HG03039 (cell line): ENCODE results near the gene ABHD10.

ENCODE experiments used
- ATAC-seq: cut with Tn5 transposase; IDR thresholded peaks from one replicate; pipeline ENCODE4 v1.9.1; 2021; ENCODE audit warnings: mild to moderate bottlenecking, moderate library complexity; ENCODE audit not compliant: unreplicated experiment

The ABHD10 gene

GRCh38 chr3:111999484-112000324 is 20.9 kb downstream of the ABHD10 start:
- ATAC-seq = no peak

DNA sequence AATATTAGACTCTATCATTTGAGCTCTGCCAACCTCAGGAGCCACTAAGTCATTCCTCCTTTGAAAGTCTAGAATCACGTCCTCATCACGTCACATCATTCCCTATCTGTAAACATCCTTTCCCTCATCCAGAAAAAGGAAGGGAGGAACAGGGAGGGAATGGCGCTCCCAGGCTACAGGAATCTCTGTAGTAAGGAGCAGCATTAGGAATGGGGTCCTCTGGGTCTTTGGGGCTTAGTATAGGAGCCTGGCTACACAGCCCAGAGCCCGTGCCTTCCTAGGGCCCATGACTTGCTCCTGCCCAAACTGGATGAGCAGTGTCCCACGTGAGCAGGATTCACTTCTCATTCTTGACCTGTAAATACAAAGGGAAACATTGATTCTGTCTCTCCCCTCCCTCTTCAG is 21.5 kb downstream of the ABHD10 start:
- ATAC-seq = no peak

DNA sequence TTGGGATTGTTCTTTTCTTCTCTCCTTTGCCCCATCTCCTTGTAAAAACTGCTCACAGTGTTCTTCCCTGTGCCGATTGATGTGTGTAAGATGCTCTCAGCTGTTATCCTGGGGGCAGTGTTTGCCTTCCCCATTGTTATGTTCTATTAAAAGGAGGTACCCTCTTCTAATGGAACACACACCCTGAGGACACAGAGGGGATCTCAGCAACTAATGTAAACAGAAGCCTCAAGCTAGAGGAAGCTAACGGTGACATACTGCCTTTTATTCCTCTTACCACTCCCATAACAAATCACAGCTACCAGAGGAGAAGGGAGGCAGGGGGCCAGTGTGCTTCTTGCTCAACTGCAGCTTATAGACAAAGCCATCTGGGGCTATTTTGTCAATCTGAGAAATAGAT is 22.1 kb downstream of the ABHD10 start:
- no peak for ATAC-seq

DNA sequence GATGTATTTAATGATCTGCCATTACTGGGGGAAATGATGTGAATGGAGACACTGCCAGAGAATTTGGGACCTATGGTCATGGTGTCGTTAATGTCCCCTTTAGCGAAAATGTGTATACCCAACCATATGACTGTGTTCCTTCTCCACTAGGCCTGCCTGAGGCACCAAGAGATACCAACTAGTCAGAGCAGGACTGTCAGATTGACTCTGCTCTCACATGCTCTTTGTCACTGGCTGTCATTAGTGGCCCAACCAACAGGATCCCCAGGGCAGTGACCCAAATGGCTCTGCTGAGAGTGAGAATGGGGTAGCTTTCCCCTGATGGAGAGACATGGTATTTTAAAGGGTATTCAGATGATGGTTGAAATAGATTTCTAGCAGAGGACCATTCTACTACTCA is 22.7 kb downstream of the ABHD10 start:
- no peak for ATAC-seq

DNA sequence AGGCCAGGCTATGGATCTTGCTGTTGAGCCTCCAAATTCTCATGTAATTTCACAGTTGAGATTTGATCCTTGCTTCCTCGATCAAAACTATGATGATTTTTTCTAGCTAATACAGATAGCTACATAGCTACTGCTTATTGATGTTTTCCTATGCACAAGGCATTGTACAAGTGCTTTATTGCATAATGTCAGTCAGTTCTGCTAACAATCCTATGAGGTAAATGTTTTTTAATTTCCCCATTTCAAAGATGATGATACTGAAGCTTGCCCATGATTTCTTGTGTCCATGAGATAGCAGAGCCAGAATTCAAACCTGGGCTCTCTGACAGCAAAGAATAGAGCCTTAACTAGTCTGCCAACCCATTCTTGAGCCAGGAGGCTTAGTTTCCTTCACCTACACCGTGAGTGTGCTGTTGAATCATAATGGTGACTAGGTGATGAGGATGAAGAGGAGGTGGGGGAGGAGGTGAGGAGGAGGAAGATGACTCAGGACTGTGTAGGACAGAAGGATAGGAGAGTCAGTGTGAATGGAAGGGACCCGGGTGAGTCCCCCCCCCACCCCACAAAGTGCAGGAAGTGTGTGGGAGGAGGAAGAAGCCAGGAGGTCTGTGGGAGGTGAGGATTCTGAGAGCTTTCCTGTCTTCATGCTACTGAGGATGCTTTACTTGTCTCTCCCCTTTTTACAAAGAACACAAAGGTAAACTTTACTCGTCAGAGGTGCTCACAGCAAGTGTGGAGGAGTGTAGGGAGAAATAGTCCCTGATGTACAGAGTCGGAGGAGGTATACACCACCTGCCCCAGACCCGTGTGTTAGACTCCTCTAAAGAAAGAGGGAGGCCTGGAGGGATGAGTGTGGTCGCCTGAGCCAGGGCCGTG is 23.5 kb downstream of the ABHD10 start:
- ATAC-seq = no peak

- ATAC-seq = no peak
Measured at GRCh38 chr3:112003321-112004080, 24.7 kb downstream of the ABHD10 start.

- no peak for ATAC-seq
Measured at GRCh38 chr3:112004187-112004586, 25.4 kb downstream of the ABHD10 start.

GRCh38 chr3:112004669-112005068 is 25.8 kb downstream of the ABHD10 start:
- ATAC-seq = no peak

DNA sequence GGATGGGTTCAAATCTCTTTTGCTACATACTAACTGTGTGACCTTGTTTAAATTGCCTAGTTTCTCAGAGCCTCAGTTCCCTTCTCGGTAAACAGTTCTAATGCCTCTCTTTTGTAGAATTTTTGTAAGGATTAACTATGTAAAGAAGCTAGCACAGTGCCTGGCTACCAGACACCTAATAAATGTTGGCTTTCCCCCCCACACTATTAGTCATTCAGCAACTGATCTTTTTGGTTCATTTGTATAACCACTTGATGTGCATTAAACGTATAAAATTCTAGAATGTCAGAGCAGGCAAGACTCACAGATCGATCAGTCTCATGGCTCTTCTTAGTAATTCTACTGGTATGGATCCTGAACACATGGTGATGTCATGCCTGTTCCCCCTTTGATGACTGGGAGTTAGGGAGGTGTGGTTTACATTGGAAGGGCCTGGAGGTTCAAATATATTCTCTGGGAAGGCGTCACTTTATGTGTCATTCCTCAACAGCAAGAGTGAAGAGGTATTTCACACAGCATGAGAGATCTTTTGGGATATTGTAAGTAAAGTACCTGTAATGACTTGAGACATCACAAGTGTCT is 26.4 kb downstream of the ABHD10 start:
- ATAC-seq = no peak

DNA sequence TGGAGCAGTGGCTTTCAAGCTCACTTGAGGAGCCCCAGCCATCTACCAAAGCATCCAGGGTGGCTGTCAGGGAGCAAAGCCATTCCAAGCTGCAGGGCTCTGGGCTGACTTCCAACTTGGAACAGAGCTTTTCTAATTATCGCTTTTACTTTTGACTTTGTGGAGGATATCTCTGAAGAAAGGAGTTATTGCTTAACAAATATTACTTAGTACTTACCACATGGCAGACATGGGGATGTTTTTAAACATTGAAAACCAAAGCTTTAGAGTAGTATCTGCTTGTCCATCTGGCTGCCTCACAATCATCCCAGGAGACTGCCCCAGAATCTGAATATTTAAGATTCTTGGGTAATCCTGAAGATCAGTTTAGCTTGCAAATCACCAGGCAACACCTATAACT is 28.8 kb downstream of the ABHD10 start:
- ATAC-seq = no peak

GRCh38 chr3:112009670-112010069 is 30.8 kb downstream of the ABHD10 start:
- no peak for ATAC-seq

DNA sequence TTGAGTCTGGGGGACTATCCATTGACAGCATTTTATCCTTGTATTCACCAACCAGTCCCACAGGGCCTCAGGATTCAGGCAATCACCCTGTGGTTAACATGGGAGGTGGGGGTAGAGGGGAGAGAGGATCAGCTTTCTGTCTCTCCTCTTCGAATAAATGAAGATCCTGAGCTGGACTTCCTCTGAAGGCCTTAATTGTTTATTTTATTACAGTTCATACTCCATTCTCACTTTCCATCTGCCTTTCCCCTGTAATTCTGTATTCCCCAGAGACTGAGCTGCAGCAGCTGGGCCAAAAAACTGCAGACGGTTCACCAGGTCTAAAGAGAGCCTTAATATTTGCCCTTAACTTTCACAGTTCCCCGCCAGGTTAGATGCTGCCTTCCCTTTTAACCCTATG is 31.8 kb downstream of the ABHD10 start:
- no peak for ATAC-seq

- no peak for ATAC-seq
Measured at GRCh38 chr3:112011376-112011940, 32.6 kb downstream of the ABHD10 start.

DNA sequence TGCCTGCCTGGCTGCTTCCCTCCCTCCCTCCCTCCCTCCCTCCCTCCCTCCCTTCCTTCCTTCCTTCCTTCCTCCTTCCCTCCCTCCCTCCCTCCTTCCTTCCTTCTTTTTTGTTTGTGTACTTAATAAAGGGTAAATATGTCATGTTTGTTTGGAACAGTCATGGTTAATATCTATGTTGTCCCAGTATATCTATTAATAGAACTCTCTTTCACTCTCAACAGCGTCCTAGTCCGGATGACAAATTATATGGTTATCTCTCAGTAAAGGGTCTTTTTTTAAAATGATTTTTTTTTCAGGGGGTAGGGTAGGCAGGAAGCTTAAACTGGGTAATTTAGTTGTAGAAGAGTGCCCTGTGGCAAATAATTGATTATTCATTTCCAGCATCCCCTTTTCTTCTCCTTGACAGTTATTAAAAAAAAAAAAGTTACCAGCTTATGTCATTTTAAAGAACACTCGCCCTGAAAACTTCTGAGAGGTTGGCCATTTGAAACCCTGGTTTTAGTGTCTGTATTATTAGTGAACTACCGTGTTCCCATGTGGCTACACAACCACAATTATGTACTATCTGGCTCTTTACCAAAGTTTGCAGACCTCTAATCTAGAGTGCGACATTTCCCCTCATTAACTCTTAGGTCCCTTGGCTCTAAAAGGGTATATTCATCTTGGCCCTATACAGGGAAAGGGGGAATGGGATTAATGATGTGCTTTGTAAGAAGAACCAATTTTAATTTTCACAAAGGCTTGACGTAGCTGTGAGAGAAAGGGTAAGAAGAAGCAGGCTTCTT is 33.6 kb downstream of the ABHD10 start:
- no peak for ATAC-seq

GRCh38 chr3:112013058-112013783 is 34.4 kb downstream of the ABHD10 start:
- ATAC-seq = peak; percentile 73

GRCh38 chr3:112013784-112014143 is 34.9 kb downstream of the ABHD10 start:
- ATAC-seq = no peak

DNA sequence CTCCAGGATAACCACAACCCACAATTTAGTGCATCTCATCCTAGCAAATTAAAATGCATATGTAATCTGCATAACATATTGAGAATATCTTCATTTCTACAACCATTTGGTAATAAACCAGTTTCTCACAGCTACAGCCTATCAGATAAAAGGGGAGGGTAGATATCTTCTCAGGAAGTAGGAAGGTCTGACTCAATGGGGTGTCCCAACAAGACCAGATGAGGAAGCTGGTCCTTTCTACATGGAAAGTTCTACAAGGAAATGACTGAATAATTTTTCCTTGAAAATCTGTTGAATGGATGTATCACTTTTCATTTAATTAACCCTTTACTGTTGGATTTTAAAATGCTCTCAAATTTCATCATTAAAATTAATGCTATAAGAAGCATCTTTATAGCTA is 38.3 kb downstream of the ABHD10 start:
- no peak for ATAC-seq

- no peak for ATAC-seq
Measured at GRCh38 chr3:112018712-112019111, 39.9 kb downstream of the ABHD10 start.

DNA sequence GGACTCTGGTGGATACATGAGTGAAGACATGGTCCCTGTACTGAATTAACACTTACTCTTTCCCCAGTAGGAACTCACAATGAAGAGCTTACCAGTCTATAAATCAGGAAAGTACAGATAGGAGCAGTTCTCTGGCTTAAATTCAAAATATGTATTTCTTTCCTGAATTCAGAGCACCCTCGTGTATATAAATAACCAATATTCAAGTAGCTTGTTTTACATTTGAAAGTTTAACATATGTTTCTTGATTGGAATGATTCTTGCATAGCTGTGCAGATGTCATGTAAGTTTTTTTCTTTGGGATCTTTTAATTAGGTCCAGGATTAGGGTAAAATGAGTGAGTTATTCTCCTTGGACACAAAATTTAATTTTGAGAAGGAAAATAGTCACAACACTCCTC is 40.9 kb downstream of the ABHD10 start:
- ATAC-seq = no peak
